Testis (tissue), 3 donors: Measurements from ENCODE around the gene SPRED3. TPM values are rescaled to one million over a fixed set of nuclear protein-coding genes. Genes with fewer than 3 reads are reported as not detected.

Source experiments
- DNase-seq: peaks from one replicate; pipeline ENCODE4 v3.0.0-alpha.2; 2019
- H3K27ac ChIP-seq, 2 donors: fragments of 200-600 bp; sonication (generic); one replicate each; pipeline ENCODE4 v1.5.1; 2019
- H3K27me3 ChIP-seq: fragments of 200-600 bp; sonication (generic); one replicate; pipeline ENCODE4 v1.5.1; 2019
- H3K36me3 ChIP-seq: fragments of 200-600 bp; sonication (generic); one replicate; pipeline ENCODE4 v1.5.1; 2017; ENCODE audit warnings: low read depth; ENCODE audit errors: missing control alignments
- H3K4me1 ChIP-seq: fragments of 200-600 bp; sonication (generic); one replicate; pipeline ENCODE4 v1.5.1; 2019
- H3K4me3 ChIP-seq, 2 donors: fragments of 200-600 bp; sonication (generic); one replicate each; pipeline ENCODE4 v1.5.1; 2017 to 2019
- H3K9me3 ChIP-seq: fragments of 200-600 bp; sonication (generic); one replicate; pipeline ENCODE4 v1.5.1; 2017
- POLR2A ChIP-seq: fragments of 450-650 bp; IDR thresholded peaks from one replicate; pipeline ENCODE4 v1.6.1; 2017; ENCODE audit warnings: antibody characterized with exemption, mild to moderate bottlenecking, moderate library complexity
- WGBS, 2 donors: methylation state at CpG; one replicate each; pipeline ENCODE4 v1.1.5; 2018; 5-methylcytosine and 5-hydroxymethylcytosine counted together
- intact Hi-C: fragments of 100-400 bp; cut with DNase I; formaldehyde crosslinking; loops from one replicate; pipeline ENCODE4 v1.15.1; 2023; ENCODE audit warnings: low total_unique reads
- polyA plus RNA-seq: library from polyadenylated mRNA; stranded (reverse); fragments of 350-450 nt; fragmentation: Illumina TruSeq; extraction: RNeasy Lipid Tissue Mini Kit (QIAGEN cat#74804); gene quantifications from one replicate; pipeline ENCODE4 v1.2.3, GENCODE V29; 2014; ENCODE audit warnings: low read depth, low replicate concordance; ENCODE audit not compliant: insufficient read depth
- total RNA-seq, 2 donors: library from RNA; depleted of rRNA; stranded (reverse); fragments of >200 nt; gene quantifications; one replicate each; pipeline ENCODE4 v1.2.3, GENCODE V29; 2016
- TF ChIP-seq, protein P1 (sequence below), 3 experiments: fragments of 450-650 bp in 2 of 3; fragments of 200-600 bp in 1 of 3; sonication (generic) in 1 of 3; IDR thresholded peaks; one replicate each; pipeline ENCODE4 v1.5.1; 2016 to 2019; ENCODE audit warnings: antibody characterized with exemption in 3 of 3, mild to moderate bottlenecking in 2 of 3, moderate library complexity in 1 of 3

The SPRED3 gene
- total and polyA plus RNA-seq, 3 donors from 2014 or later: 1.7 to 2.6 (median 2.2) TPM

DNA sequence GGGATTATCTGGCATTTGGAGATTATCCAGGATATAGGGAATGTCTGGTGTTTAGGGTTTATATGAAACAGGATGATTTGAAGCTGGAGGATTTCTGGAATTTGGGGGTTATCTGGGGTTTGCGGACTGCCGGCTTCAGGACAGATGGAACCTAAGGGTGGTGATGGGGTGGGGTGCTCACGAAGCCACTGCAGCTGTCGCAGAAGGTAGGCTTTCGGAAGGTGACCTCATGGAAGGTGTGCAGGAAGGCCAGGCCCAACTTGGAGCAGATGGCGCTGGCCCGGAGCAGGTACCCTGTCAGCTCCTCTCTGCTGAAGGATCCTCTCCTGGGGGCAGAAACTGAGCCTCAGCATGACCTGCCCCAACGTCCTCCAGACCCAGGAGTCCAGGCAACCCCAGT, 24.0 kb downstream of the SPRED3 start:
- Histone ChIP-seq H3K4me1 (no peaks in the 10 kb centered on the region), H3K27ac (no peak overlapping the region), H3K4me3 (no peak overlapping the region), H3K27me3 (no peaks in the 10 kb centered on the region), H3K9me3 (no peaks in the 10 kb centered on the region), H3K36me3 (no peaks in the 10 kb centered on the region)
- intact Hi-C loops: no loop called here
- TF ChIP-seq, protein P1, sequence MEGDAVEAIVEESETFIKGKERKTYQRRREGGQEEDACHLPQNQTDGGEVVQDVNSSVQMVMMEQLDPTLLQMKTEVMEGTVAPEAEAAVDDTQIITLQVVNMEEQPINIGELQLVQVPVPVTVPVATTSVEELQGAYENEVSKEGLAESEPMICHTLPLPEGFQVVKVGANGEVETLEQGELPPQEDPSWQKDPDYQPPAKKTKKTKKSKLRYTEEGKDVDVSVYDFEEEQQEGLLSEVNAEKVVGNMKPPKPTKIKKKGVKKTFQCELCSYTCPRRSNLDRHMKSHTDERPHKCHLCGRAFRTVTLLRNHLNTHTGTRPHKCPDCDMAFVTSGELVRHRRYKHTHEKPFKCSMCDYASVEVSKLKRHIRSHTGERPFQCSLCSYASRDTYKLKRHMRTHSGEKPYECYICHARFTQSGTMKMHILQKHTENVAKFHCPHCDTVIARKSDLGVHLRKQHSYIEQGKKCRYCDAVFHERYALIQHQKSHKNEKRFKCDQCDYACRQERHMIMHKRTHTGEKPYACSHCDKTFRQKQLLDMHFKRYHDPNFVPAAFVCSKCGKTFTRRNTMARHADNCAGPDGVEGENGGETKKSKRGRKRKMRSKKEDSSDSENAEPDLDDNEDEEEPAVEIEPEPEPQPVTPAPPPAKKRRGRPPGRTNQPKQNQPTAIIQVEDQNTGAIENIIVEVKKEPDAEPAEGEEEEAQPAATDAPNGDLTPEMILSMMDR (IDR thresholded peaks at IDR 0.05): no peak
- TF ChIP-seq POLR2A: no peak
- DNase-seq: no peak
- WGBS, 2 donors: 89 to 95% methylated on average over 8 of the region's 8 CpGs

DNA sequence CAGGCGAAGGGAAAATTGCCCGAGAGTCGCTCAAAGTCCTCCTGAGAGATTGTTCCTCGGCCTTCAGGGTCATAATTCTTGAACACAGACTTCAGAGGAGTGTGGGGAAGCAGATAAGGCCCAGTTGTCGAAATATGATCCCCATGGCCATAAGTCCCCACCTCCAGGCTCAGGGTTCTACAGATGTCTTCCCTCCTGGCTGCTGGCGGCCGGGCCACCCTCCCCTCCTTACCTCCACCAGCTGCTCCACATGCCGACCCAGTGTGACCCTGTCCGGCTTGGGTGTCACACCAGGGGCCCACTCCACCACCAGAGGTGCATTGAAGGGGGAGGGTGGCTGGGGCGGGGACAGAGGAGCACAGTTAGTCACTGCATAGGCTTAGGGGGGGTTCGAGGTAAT, 24.5 kb downstream of the SPRED3 start:
- intact Hi-C loops: no loop called here
- 58 to 63% methylated on average over 7 to 11 of the region's 11 CpGs for WGBS, 2 donors

DNA sequence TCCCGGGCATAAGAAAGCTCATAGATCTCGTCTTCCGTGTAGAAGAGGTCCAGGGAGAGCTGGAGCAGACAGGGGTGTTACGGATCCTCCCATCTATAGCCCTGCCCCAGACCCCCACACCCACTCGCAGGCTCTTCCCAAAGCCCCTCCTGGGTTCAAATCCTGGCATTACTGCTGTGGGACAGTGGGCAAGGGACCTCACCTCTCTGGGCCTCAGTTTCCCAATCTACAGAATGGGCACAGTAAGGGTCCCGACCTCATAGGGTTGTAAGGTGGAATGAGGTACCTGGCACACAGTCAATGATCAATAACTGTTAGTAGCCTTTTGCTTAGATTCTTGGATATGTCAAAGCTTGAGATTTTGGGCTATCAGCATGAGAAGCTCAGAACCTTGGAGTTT, 24.9 kb downstream of the SPRED3 start:
- 75 to 87% methylated on average over 2 to 6 of the region's 6 CpGs for WGBS, 2 donors
- H3K27me3 ChIP-seq: no peaks in the 10 kb centered on the region
- no peak for DNase-seq
- H3K4me1 ChIP-seq: peaks cover 4% of the 10 kb centered on the region
- no peaks in the 10 kb centered on the region for H3K36me3 ChIP-seq
- H3K4me3 ChIP-seq: no peak overlapping the region
- TF ChIP-seq, protein P1 (IDR thresholded peaks at IDR 0.05): no peak
- TF ChIP-seq POLR2A: no peak
- H3K9me3 ChIP-seq: no peaks in the 10 kb centered on the region
- intact Hi-C loops: no loop called here
- H3K27ac ChIP-seq: no peak overlapping the region

More for the DNA sequence above, 24.5 kb downstream of the SPRED3 start:
- DNase-seq: no peak
- H3K4me3 ChIP-seq: no peak overlapping the region
- no peaks in the 10 kb centered on the region for H3K9me3 ChIP-seq
- TF ChIP-seq, protein P1 (IDR thresholded peaks at IDR 0.05): no peak
- TF ChIP-seq POLR2A: no peak
- no peak overlapping the region for H3K27ac ChIP-seq
- H3K27me3 ChIP-seq: no peaks in the 10 kb centered on the region
- no peaks in the 10 kb centered on the region for H3K36me3 ChIP-seq
- H3K4me1 ChIP-seq: peaks cover 1% of the 10 kb centered on the region

DNA sequence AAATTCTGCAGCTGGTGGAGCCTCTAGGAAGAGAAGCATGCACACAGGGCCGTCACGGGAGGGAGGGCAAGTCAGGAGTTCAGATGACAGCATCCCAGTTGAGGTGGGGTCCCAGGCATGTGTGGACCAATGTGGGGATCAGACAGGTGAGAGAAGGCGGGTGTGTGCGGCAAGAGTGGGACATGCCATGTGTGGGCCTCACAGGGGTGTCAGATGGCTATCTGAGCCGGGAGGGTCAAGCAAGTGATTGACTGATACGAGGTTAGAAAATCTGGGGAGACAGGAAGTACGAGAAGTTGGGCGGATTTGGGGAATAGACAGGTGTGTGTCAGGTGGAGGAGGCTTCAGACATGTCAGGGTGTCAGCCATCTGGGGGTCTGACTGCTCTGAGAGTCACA, 28.6 kb downstream of the SPRED3 start:
- no peak for DNase-seq
- 77 to 85% methylated on average over 8 of the region's 8 CpGs for WGBS, 2 donors
- no peaks in the 10 kb centered on the region for H3K36me3 ChIP-seq
- TF ChIP-seq, protein P1 (IDR thresholded peaks at IDR 0.05): no peak
- no peak for TF ChIP-seq POLR2A
- no peaks in the 10 kb centered on the region for H3K9me3 ChIP-seq
- intact Hi-C loops: no loop called here
- H3K4me1 ChIP-seq: peaks cover 4% of the 10 kb centered on the region
- no peak overlapping the region for H3K4me3 ChIP-seq
- no peaks in the 10 kb centered on the region for H3K27me3 ChIP-seq
- H3K27ac ChIP-seq: no peak overlapping the region
